Inferior parietal cortex (tissue), 1 donor: ENCODE results near the gene SEC16A.
A peak's percentile ranks its signal among the peaks of the same experiment; 100 is the strongest.

ENCODE experiments used
- DNase-seq: peaks from one replicate; pipeline ENCODE4 v3.0.0-alpha.2; 2016; ENCODE audit errors: extremely low spot score

SEC16A gene

GRCh38 chr9:136504512-136505348 lies 21.9 kb upstream of the SEC16A start:
- no peak for DNase-seq

GRCh38 chr9:136502940-136503550 lies 20.2 kb upstream of the SEC16A start:
- no peak for DNase-seq

GRCh38 chr9:136502196-136502595 lies 19.4 kb upstream of the SEC16A start:
- no peak for DNase-seq

GRCh38 chr9:136501686-136502085 lies 18.8 kb upstream of the SEC16A start:
- no peak for DNase-seq

GRCh38 chr9:136499935-136500910 lies 17.4 kb upstream of the SEC16A start:
- DNase-seq = no peak

- DNase-seq = no peak
These were observed 16.5 kb upstream of the SEC16A start for GRCh38 chr9:136499071-136499934.

- no peak for DNase-seq
These were observed 15.3 kb upstream of the SEC16A start for GRCh38 chr9:136497916-136498695.

- DNase-seq = no peak
These were observed 14.2 kb upstream of the SEC16A start for GRCh38 chr9:136496801-136497620.

GRCh38 chr9:136496181-136496580 lies 13.3 kb upstream of the SEC16A start:
- no peak for DNase-seq

GRCh38 chr9:136495238-136495800 lies 12.5 kb upstream of the SEC16A start:
- no peak for DNase-seq

- DNase-seq = no peak
These were observed 11.8 kb upstream of the SEC16A start for GRCh38 chr9:136494531-136495215.

- DNase-seq = no peak
These were observed 11.2 kb upstream of the SEC16A start for GRCh38 chr9:136494012-136494411.

- no peak for DNase-seq
These were observed 10.7 kb upstream of the SEC16A start for GRCh38 chr9:136493567-136493971.

GRCh38 chr9:136492978-136493522 lies 10.2 kb upstream of the SEC16A start:
- DNase-seq = no peak

- no peak for DNase-seq
These were observed 6.9 kb upstream of the SEC16A start for GRCh38 chr9:136489731-136490130.

- peak; percentile 61 for DNase-seq
These were observed 5.7 kb upstream of the SEC16A start for GRCh38 chr9:136488247-136489214.

- no peak for DNase-seq
These were observed 4.8 kb upstream of the SEC16A start for GRCh38 chr9:136487672-136488071.
